SK-N-SH (cell line): ENCODE results near the gene FUT7. TPM values are rescaled to one million over a fixed set of nuclear protein-coding genes. Genes with fewer than 3 reads are reported as not detected.

Experiments used
- CTCF ChIA-PET: fragments of 300-600, 350-600 bp; formaldehyde crosslinking; extraction: SDS; loops from one replicate; lab custom pipeline; 2021; lab: Yijun Ruan, JAX
- POLR2A ChIA-PET: fragments of 350-600 bp; sonication (Branson Sonifier 250); formaldehyde crosslinking; extraction: SDS; loops from one replicate; lab custom pipeline; 2020; ENCODE audit warnings: antibody characterized with exemption, inconsistent platforms; lab: Yijun Ruan, JAX
- DNase-seq: peaks from one replicate; pipeline ENCODE4 v3.0.0; 2012
- H2AFZ ChIP-seq: fragments of 200-600 bp; sonication (generic); 2 replicates; pipeline ENCODE4 v1.8.1; 2016; ENCODE audit warnings: antibody characterized with exemption, mild to moderate bottlenecking, low read depth
- H3F3A ChIP-seq: fragments of 200-600 bp; sonication (generic); replicated peaks from 2 replicates; pipeline ENCODE3; 2016; ENCODE audit warnings: antibody characterized with exemption, mild to moderate bottlenecking; ENCODE audit not compliant: insufficient read depth
- H3K27ac ChIP-seq, 2 experiments: fragments of 200-500 bp in 1 of 2; fragments of 200-600 bp in 1 of 2; sonication (Bioruptor generic) in 1 of 2; sonication (generic), shearing (Covaris generic) in 1 of 2; 2 replicates each; pipeline versions ENCODE4 v1.5.1 to v1.6.1; 2014 to 2016; ENCODE audit warnings: low read depth in 2 of 2, inconsistent platforms in 1 of 2, low read length in 1 of 2, mild to moderate bottlenecking in 1 of 2, mixed read lengths in 1 of 2
- H3K27me3 ChIP-seq: fragments of 200-600 bp; sonication (generic), shearing (Covaris generic); 2 replicates; pipeline ENCODE4 v1.6.1; 2016; ENCODE audit warnings: mixed run types; ENCODE audit not compliant: insufficient read depth
- H3K36me3 ChIP-seq, 2 experiments: fragments of 200-500 bp in 1 of 2; fragments of 200-600 bp in 1 of 2; sonication (Bioruptor generic) in 1 of 2; sonication (generic) in 1 of 2; replicated peaks in 1 of 2; 2 replicates each; pipeline versions ENCODE3 to v1.5.1; 2014 to 2016; ENCODE audit warnings: low read length in 1 of 2, mild to moderate bottlenecking in 1 of 2; ENCODE audit not compliant: insufficient read depth in 2 of 2, control insufficient read depth in 1 of 2
- H3K4me1 ChIP-seq, 2 experiments: fragments of 200-500 bp in 1 of 2; fragments of 200-600 bp in 1 of 2; sonication (Bioruptor generic) in 1 of 2; sonication (generic), shearing (Covaris generic) in 1 of 2; 2 replicates each; pipeline versions ENCODE4 v1.5.1 to v1.6.1; 2014 to 2016; ENCODE audit warnings: low read depth in 1 of 2, low read length in 1 of 2, mixed run types in 1 of 2; ENCODE audit not compliant: insufficient read depth in 2 of 2, control insufficient read depth in 1 of 2
- H3K4me2 ChIP-seq: fragments of 200-600 bp; sonication (generic), shearing (Covaris generic); 2 replicates; pipeline ENCODE4 v1.6.1; 2017; ENCODE audit warnings: mixed run types
- H3K4me3 ChIP-seq, 2 experiments: fragments of 200-500 bp in 1 of 2; fragments of 200-600 bp in 1 of 2; sonication (Bioruptor generic) in 1 of 2; sonication (generic), shearing (Covaris generic) in 1 of 2; 2 replicates each; pipeline versions ENCODE4 v1.5.1 to v1.8.1; 2014 to 2016; ENCODE audit warnings: low read depth in 2 of 2, inconsistent platforms in 1 of 2, low read length in 1 of 2, mild to moderate bottlenecking in 1 of 2, mixed read lengths in 1 of 2, moderate library complexity in 1 of 2
- H3K79me2 ChIP-seq: fragments of 200-600 bp; sonication (generic); 2 replicates; pipeline ENCODE4 v1.8.1; 2017; ENCODE audit warnings: mild to moderate bottlenecking; ENCODE audit not compliant: insufficient read depth
- H3K9ac ChIP-seq: fragments of 200-600 bp; sonication (generic); 2 replicates; pipeline ENCODE4 v1.6.1; 2017; ENCODE audit warnings: mixed run types
- H3K9me2 ChIP-seq: fragments of 200-600 bp; sonication (generic); 2 replicates; pipeline ENCODE4 v1.6.1; 2017; ENCODE audit warnings: mixed run types
- H3K9me3 ChIP-seq: fragments of 200-600 bp; sonication (generic); 2 replicates; pipeline ENCODE4 v1.6.1; 2017; ENCODE audit warnings: mixed run types, mild to moderate bottlenecking, moderate library complexity
- H4K20me1 ChIP-seq: fragments of 200-600 bp; sonication (generic); 2 replicates; pipeline ENCODE4 v1.6.1; 2017; ENCODE audit warnings: mild to moderate bottlenecking, mixed run types; ENCODE audit not compliant: insufficient read depth
- CHD2 ChIP-seq: fragments of 150-350 bp; IDR thresholded peaks from 2 replicates; pipeline ENCODE4 v1.6.1; 2018; ENCODE audit warnings: low read length; ENCODE audit not compliant: partially characterized antibody
- ELF1 ChIP-seq: IDR thresholded peaks from 2 replicates; pipeline ENCODE4 v1.4.0; 2012
- EZH2phosphoT487 ChIP-seq: fragments of 200-600 bp; sonication (generic); IDR thresholded peaks from 2 replicates; pipeline ENCODE4 v1.6.1; 2017; ENCODE audit warnings: low read depth, mixed run types, mild to moderate bottlenecking, antibody characterized with exemption, moderate library complexity, borderline replicate concordance
- FOSL2 ChIP-seq: IDR thresholded peaks from 2 replicates; pipeline ENCODE4 v1.4.0; 2012; ENCODE audit warnings: low read depth, mild to moderate bottlenecking, moderate library complexity, borderline replicate concordance
- FOXM1 ChIP-seq: IDR thresholded peaks from 2 replicates; pipeline ENCODE4 v1.4.0; 2012; ENCODE audit warnings: low read depth, mild to moderate bottlenecking
- GABPA ChIP-seq: IDR thresholded peaks from 2 replicates; pipeline ENCODE4 v1.4.0; 2012; ENCODE audit warnings: low read depth, mild to moderate bottlenecking
- NRF1 ChIP-seq: IDR thresholded peaks from 2 replicates; pipeline ENCODE4 v1.6.1; 2012; ENCODE audit warnings: low read depth, mild to moderate bottlenecking, low read length
- POLR2AphosphoS5 ChIP-seq: IDR thresholded peaks from 2 replicates; pipeline ENCODE4 v1.6.1; 2012; ENCODE audit warnings: low read depth, low read length
- RAD21 ChIP-seq: IDR thresholded peaks from 2 replicates; pipeline ENCODE4 v1.6.1; 2012; ENCODE audit warnings: mild to moderate bottlenecking, low read length
- RFX5 ChIP-seq: IDR thresholded peaks from 2 replicates; pipeline ENCODE4 v1.6.1; 2012; ENCODE audit warnings: mild to moderate bottlenecking, improper control_type of control experiment, low read length
- TAF1 ChIP-seq: IDR thresholded peaks from 2 replicates; pipeline ENCODE4 v1.6.1; 2012; ENCODE audit warnings: low read depth, mild to moderate bottlenecking, low read length, moderate library complexity, borderline replicate concordance
- TCF12 ChIP-seq: IDR thresholded peaks from 2 replicates; pipeline ENCODE4 v1.4.0; 2012
- TEAD4 ChIP-seq: IDR thresholded peaks from 2 replicates; pipeline ENCODE4 v1.4.0; 2012; ENCODE audit warnings: mild to moderate bottlenecking, borderline replicate concordance; ENCODE audit not compliant: insufficient read depth
- YY1 ChIP-seq: IDR thresholded peaks from 2 replicates; pipeline ENCODE4 v1.4.0; 2012; ENCODE audit warnings: low read depth, mild to moderate bottlenecking
- WGBS: methylation state at CpG from one replicate; pipeline ENCODE4 v1.1.6; 2017; ENCODE audit warnings: low lambda C conversion rate; 5-methylcytosine and 5-hydroxymethylcytosine counted together
- polyA plus RNA-seq, 3 experiments: library from polyadenylated mRNA; depleted of rRNA; stranded (reverse); fragments of >200 nt; gene quantifications; 2 replicates each; pipeline ENCODE4 v1.2.3, GENCODE V29; 2012
- TF ChIP-seq, protein P1 (sequence below): fragments of 200-600 bp; sonication (generic); IDR thresholded peaks from 2 replicates; pipeline ENCODE4 v1.6.1; 2017; ENCODE audit warnings: antibody characterized with exemption, mild to moderate bottlenecking, moderate library complexity
- TF ChIP-seq, protein P2 (sequence below): IDR thresholded peaks from 2 replicates; pipeline ENCODE4 v1.4.0; 2012; ENCODE audit warnings: low read depth, borderline replicate concordance
- TF ChIP-seq, protein P3 (sequence below): IDR thresholded peaks from 2 replicates; pipeline ENCODE4 v1.4.0; 2012; ENCODE audit warnings: low read depth
- TF ChIP-seq, protein P4 (sequence below): IDR thresholded peaks from 2 replicates; pipeline ENCODE4; 2012

FUT7 gene
- polyA plus RNA-seq, 1 of the 3 experiments (the other 2 are of a cell fraction) = not detected

DNA sequence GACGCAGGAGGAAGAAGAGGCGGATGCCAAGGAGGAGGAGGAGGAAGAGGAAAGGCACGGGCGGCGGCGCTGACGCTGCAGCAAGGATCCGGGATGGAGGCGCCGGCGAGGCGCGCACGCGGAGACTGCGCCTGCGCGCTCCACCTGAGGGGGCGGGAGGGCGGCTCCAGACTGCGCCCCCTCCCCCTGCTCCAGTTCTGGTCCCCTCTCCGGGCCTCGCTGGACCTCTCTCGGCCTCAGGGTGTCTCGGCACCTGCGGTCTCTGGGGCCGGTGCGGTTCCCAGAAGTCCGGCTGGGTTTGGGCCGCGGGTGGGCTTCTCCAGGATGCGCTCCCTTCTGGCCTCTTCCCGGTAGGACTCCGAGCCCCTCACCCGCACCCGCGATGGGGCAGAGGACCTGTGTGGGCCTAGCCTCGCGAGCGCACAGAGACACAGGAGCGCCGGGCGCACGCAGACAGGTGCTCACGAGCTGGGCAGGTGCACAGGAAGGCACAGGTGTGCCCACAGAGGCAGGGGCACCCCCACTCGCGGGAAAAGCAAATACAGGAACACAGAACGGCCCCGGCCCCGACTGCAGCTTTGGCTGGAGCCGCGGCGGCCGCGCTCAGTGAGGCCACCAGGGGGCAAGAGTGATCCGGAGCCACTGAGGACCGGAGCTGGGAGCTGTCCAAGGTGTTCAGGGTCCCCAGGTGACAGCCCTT is 14.3 kb upstream of the FUT7 start, which contains the start of gene NPDC1 (continued):
- TF ChIP-seq, protein P1, sequence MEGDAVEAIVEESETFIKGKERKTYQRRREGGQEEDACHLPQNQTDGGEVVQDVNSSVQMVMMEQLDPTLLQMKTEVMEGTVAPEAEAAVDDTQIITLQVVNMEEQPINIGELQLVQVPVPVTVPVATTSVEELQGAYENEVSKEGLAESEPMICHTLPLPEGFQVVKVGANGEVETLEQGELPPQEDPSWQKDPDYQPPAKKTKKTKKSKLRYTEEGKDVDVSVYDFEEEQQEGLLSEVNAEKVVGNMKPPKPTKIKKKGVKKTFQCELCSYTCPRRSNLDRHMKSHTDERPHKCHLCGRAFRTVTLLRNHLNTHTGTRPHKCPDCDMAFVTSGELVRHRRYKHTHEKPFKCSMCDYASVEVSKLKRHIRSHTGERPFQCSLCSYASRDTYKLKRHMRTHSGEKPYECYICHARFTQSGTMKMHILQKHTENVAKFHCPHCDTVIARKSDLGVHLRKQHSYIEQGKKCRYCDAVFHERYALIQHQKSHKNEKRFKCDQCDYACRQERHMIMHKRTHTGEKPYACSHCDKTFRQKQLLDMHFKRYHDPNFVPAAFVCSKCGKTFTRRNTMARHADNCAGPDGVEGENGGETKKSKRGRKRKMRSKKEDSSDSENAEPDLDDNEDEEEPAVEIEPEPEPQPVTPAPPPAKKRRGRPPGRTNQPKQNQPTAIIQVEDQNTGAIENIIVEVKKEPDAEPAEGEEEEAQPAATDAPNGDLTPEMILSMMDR = peak; percentile 87
- TF ChIP-seq EZH2phosphoT487 (no peak), TAF1 (no peak), FOXM1 (no peak), FOSL2 (no peak), CHD2 (peak; percentile 9)

DNA sequence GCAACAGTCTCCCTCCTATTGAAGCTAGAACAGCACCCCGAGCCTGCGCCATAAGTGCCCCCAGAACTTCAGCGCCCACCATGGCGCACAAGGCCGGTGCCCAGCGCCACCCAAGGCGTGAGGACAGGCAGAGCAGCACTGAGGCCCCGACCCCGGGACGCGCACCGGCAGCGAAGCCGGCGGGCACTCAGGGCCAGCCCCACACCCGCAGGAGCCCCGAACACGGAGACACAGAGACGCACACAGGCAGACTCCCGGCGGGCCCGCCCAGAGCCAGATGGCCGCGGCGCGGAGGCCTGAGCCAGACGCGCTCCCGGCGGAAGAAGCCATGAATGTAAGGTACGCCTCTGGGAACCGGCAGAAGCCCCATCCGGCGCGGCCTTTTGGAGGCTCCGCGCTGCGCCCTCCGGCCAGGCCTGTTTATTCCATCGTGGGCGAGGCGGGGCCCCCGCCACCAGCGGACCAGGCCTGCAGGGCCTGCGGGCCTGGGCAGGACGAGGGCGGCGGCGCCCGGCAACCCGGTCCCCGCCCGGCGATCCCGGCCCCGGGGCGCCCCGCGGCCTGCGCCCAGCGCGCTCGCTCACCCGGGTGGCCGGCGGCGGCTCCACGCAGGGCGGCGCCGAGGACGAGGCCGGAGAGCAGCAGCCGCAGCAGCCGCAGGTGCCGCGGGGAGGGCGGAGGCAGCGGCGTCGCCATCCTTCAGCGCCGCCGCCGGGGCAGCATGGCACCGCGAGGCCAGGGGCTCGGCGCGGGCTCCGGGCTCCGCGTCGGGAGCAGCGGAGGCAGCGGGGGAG is 13.6 kb upstream of the FUT7 start:
- Histone ChIP-seq H3K9ac (peak overlapping the region; percentile 41), H4K20me1 (peaks cover 26% of the 10 kb centered on the region), H3K27ac (peak overlapping the region in 1 of 2 experiments; percentile 78; a peak in 2 of 4 replicates), H3K4me3 (peak overlapping the region; percentile 62 to 73), H3K27me3 (0 out of 2 replicates have a peak, but pooled peaks cover 5% of the 10 kb centered on the region), H2AFZ (peak overlapping the region; percentile 84; the same call in 1 of the 2 replicates), H3K36me3 (peaks cover 0 to 4% of the 10 kb centered on the region in 2 experiments), H3K4me2 (peak overlapping the region; percentile 96), H3F3A (peaks cover 3% of the 10 kb centered on the region), H3K4me1 (peaks cover 11 to 25% of the 10 kb centered on the region in 2 experiments; a peak in 2 of 4 replicates), H3K9me3 (no peaks in the 10 kb centered on the region)
- peak; percentile 81 for DNase-seq
- CTCF ChIA-PET = interaction anchor here (0.7 to 19.8 kb wide), 16 partner anchors 10 to 258 kb away, joined by 3 to 803 read pairs (median 4); partner anchors contain the start of genes ABCA2, C8G, FBXW5 and FUT7
- POLR2A ChIA-PET = interaction anchor here (0.6 kb wide), 1 partner anchor 208 kb away, joined by 3 read pairs; no protein-coding TSS in a partner anchor
- 0% methylated on average over 18 of the region's 96 CpGs for WGBS
- TF ChIP-seq POLR2AphosphoS5 (no peak), ELF1 (no peak), NRF1 (no peak), FOXM1 (no peak), TEAD4 (no peak), GABPA (no peak), TCF12 (no peak), YY1 (no peak; the same call in 1 of the 2 replicates), RAD21 (no peak), RFX5 (no peak)
- TF ChIP-seq, protein P1 = no peak
- TF ChIP-seq, protein P2, sequence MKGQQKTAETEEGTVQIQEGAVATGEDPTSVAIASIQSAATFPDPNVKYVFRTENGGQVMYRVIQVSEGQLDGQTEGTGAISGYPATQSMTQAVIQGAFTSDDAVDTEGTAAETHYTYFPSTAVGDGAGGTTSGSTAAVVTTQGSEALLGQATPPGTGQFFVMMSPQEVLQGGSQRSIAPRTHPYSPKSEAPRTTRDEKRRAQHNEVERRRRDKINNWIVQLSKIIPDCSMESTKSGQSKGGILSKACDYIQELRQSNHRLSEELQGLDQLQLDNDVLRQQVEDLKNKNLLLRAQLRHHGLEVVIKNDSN = no peak
- TF ChIP-seq, protein P3, sequence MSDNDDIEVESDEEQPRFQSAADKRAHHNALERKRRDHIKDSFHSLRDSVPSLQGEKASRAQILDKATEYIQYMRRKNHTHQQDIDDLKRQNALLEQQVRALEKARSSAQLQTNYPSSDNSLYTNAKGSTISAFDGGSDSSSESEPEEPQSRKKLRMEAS = no peak; the same call in 1 of the 2 replicates
- TF ChIP-seq, protein P4, sequence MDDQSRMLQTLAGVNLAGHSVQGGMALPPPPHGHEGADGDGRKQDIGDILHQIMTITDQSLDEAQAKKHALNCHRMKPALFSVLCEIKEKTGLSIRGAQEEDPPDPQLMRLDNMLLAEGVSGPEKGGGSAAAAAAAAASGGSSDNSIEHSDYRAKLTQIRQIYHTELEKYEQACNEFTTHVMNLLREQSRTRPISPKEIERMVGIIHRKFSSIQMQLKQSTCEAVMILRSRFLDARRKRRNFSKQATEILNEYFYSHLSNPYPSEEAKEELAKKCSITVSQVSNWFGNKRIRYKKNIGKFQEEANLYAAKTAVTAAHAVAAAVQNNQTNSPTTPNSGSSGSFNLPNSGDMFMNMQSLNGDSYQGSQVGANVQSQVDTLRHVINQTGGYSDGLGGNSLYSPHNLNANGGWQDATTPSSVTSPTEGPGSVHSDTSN = no peak
- TF ChIP-seq, all 33 proteins: peak for 0
- no peaks in the 10 kb centered on the region for H3K79me2 ChIP-seq
- H3K9me2 ChIP-seq = no peaks in the 10 kb centered on the region
